GM18519 (cell line): ENCODE measurements around the gene DPP6.

ENCODE experiments used
- ATAC-seq: cut with Tn5 transposase; IDR thresholded peaks from one replicate; pipeline ENCODE4 v1.9.1; 2021; ENCODE audit warnings: mild to moderate bottlenecking, moderate library complexity; ENCODE audit not compliant: unreplicated experiment, low FRiP score

DPP6 gene

DNA sequence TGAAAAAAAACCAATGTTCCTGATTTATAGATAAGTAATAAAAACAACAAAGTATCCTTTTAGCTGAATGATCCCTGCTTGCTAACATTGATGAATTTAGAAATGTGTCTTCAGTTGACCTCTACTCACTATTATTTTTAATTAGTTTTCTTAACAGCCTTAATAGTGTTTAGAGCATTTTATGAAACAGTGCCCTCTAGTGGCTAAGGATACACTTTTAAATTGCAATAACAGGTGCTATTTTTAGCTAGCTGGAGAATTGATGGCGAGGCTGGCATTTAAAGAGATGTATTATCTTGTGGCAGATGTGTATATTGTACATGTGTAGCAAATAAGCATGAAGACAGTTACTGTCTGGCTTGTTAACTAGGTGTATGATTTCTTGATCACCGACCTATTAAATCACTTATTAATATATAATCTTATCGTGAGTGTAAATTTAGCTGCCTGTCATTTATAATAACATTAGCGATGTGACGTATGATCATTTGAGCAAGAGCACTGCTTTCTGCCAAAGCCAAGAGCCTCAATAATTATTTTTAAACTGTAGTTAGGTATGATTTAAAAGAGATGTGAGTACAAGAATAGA, 451.9 kb downstream of the DPP6 start:
- ATAC-seq, result peak; percentile 78

- no peak for ATAC-seq
Observed at GRCh38 chr7:154504918-154505317, 452.7 kb downstream of the DPP6 start.

GRCh38 chr7:154505362-154505761, 453.2 kb downstream of the DPP6 start:
- ATAC-seq, result no peak

GRCh38 chr7:154509192-154509591, 457.0 kb downstream of the DPP6 start:
- ATAC-seq, result no peak

- ATAC-seq, result no peak
Observed at GRCh38 chr7:154512121-154512833, 460.1 kb downstream of the DPP6 start.

DNA sequence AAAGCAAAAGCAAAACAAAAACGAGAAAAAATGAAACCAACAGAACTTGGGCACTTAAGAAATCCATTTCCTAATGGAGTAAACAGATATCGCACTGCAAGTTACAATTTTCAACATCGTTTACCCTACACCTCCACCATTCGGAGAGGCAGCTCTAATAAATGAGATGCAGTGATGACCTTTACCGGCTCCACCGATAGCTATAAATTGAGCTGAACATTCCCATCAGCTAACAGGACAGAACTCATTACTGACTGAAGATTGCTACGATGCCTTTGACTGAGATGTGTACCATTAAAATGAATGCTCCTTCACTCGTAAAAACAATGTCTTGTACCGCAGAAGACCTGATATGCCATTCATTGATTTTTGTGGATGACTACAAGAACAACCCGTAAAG, 465.6 kb downstream of the DPP6 start:
- no peak for ATAC-seq

- no peak for ATAC-seq
Observed at GRCh38 chr7:154519229-154519628, 467.0 kb downstream of the DPP6 start.

DNA sequence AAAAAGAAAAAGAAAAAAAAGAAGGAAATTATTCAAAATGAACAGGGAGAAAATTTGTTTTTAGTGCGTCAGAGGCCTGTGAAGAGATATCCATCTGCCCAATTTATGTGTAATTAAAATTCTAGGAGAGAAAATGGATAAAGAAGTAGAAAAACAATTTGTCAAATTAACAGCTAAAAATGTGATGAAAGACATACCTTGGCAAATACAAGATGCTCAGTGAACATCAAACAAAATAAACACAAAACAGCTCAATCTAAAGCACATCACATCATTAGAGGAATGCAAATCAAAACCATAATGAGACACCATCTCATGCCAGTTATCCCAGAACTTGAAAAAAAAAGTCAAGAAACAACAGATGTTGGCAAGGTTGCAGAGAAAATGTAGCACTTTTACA, 477.9 kb downstream of the DPP6 start:
- ATAC-seq, result no peak

DNA sequence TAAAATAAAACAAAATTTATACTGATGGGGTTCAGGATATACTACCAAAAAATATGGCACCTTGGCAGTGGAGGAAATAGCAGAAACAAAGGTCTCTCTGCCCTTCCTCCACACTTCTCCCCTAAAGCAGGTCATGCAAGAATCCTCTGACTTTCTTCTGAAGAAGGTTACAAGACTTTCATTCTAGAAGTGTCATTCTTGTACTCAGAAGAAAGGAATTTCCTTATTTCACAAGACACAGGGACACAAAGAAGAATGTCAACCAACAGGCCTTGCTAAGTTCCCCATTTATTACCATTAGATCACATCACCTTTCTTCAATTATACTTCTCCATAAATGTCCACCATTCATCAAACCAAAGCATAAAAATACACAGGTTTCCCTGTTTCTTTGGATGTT, 480.6 kb downstream of the DPP6 start:
- ATAC-seq, result no peak

DNA sequence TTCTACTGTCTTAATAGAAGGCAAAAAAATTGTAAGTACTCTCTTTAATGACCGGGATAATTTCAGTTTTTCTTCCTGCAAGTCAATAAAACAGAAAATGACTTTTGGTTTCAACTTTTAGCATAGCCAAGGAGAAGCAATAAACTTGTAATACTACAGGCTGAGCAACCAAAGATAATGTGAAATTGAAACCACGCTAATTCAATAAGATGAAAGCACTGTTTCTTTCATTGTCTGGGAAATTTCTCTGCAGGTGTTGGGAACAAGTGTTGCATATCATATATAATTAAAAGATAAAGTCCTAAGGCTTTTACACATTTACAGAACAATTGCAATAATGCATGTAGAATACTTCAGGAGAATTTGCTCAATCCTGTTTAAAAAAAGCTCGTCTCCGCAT, 488.4 kb downstream of the DPP6 start:
- no peak for ATAC-seq

GRCh38 chr7:154541606-154542005, 489.4 kb downstream of the DPP6 start:
- ATAC-seq, result no peak

- no peak for ATAC-seq
Observed at GRCh38 chr7:154546946-154547587, 494.9 kb downstream of the DPP6 start.

DNA sequence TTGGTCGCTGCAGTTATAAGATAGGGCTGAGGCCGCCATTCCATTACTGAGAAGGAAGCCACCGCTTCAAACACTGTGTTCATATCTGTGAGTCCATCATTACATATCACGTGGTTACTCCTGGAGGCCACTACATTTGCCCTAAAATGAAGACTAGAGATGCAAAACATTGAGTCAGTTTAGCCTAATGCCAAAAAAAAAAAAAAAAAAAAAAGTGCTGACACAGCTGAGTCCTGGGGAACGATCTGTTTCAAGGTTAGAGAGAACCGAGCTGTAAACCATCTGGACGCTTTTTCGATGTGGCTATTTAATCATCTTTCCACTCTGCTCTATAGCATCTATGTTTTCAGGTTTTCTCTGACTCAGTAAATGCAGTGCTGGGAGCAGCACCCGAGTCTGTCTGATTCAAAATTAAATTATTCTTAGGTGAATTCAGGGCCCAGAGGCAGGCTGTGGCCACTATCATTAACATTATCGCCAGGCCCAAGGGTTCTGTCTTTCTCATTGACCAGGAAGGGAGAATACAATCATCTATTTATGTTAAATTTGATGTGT, 501.6 kb downstream of the DPP6 start:
- ATAC-seq, result no peak

- ATAC-seq, result no peak
Observed at GRCh38 chr7:154559454-154559853, 507.3 kb downstream of the DPP6 start.

GRCh38 chr7:154564676-154565075, 512.5 kb downstream of the DPP6 start:
- ATAC-seq, result no peak

- ATAC-seq, result no peak
Observed at GRCh38 chr7:154566877-154567276, 514.7 kb downstream of the DPP6 start.

DNA sequence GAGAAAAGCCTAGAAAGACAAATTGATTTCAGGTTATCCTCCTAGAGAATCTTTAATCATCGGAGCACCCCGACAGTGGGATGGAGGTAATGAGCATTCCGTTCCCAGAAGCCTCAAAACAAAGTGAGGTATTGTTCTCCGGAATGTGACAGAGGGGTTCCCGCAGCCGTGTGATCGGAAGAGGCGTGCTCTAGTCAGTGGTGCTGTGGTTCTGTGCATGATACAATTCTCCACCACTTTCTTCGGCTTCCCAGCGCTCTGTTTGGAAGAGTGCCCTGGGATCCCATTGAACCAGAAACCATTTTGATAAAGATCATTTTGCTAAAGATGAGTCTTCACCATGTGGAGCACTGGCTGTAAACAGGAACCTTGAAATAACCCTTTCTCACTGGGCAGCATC, 516.1 kb downstream of the DPP6 start:
- no peak for ATAC-seq

DNA sequence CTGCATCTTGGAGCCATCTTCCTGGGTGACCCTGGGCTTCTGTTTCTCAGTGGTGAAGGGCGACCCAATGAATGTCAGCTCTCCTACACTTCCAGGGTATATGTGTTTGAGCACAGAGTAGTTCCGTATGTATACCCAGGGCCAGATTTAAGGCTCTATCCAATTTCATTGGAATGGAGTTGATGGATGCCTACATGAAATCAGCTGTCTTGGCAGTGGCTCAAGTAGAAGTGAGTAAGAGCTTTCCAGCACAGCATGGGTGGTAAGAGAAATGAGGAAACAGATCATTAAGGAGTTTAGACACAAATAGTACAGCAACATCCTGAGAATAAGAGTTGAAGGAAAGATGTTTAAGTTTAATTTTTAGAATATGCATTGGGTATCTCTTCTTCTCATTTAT, 517.7 kb downstream of the DPP6 start:
- ATAC-seq, result no peak

GRCh38 chr7:154571772-154572171, 519.6 kb downstream of the DPP6 start:
- no peak for ATAC-seq

GRCh38 chr7:154574235-154574634, 522.0 kb downstream of the DPP6 start:
- ATAC-seq, result no peak

DNA sequence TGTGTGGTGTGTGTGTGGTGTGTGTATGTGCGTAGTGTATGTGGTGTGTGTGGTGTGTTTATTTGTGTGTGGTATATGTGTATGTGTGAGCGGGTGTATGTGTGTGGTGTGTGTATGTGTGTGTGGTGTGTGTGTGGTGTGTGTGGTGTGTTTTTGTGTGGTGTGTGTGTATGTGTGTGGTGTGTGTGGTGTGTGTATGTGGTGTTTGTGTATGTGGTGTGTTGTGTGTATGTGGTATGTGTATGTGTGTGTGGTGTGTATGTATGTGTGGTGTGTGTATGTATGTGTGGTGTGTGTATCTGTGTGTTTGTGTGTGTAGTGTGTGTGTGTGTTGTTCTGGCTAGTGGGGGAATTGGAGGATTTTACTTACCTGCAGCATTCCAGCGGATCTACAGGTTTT, 523.3 kb downstream of the DPP6 start:
- no peak for ATAC-seq

DNA sequence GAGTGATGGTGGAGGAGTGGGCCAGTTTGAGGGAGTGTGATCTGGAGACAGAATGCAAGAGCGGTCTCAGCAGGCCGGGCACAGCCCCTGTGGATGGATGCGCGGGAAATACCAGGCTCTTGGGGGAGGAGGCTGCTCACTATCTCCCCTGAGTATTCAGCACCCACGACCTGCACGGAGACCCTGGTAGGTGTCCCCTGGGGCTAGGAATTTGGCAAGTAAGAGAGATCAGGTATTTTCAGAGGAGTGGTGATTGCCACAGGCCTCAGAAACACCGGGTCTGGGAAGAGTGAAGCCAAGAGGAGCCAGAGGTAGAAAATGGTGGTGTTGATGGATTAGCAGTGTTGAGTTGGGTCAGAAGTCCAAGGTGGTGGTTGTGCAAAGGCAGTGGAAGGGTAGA, 524.4 kb downstream of the DPP6 start:
- no peak for ATAC-seq
